ENCODE data around the gene SH3GL3. TPM values are rescaled to one million over a fixed set of nuclear protein-coding genes. Genes with fewer than 3 reads are reported as not detected.

Gene SH3GL3
- total RNA-seq, 1 experiment from 2014 or later: not detected

GRCh38 chr15:83616840-83617239 lies 169.7 kb downstream of the SH3GL3 start:
- POLR2A ChIA-PET: no interaction called here

GRCh38 chr15:83626171-83626802 lies 179.1 kb downstream of the SH3GL3 start:
- CTCF ChIA-PET: no interaction called here
- intact Hi-C loops (cut with micrococcal nuclease; ENCODE audit: unreplicated experiment) (no loop called here), in situ Hi-C loops (cut with HindIII; ENCODE audit: low pct_unique_long_range_greater_than_20kb, low sequenced_read_pairs) (no loop called here)
- BruUV-seq (replicated peaks): no TSS peak
- TF ChIP-seq CTCF (IDR thresholded peaks at IDR 0.05): no peak
- TF ChIP-seq TCF7L2 (IDR thresholded peaks at IDR 0.05; ENCODE audit: low read depth, low read length): no peak
- TF ChIP-seq SIN3A (IDR thresholded peaks at IDR 0.05; ENCODE audit: borderline replicate concordance, insufficient read depth, low read depth, low read length): no peak
- no peak for TF ChIP-seq POLR2AphosphoS5 (IDR thresholded peaks at IDR 0.05; ENCODE audit: low read depth, low read length)
- TF ChIP-seq REST (IDR thresholded peaks at IDR 0.05; ENCODE audit: insufficient read depth in 1 of 2, low read depth in 2 of 2, low read length in 1 of 2): no peak
- H3K4me1 ChIP-seq (ENCODE audit: control insufficient read depth, insufficient read depth, low read length): no peaks in the 10 kb centered on the region
- H3K27ac ChIP-seq (ENCODE audit: low read length): no peak overlapping the region
- no peaks in the 10 kb centered on the region for H3K27me3 ChIP-seq (ENCODE audit: control insufficient read depth, insufficient read depth, low read length)
- H3K9me3 ChIP-seq (ENCODE audit: control insufficient read depth, insufficient read depth, low read depth, low read length): no peaks in the 10 kb centered on the region
- DNase-seq (ENCODE audit: low read depth, low spot score) (no peak), ATAC-seq (no peak)
- POLR2A ChIA-PET: no interaction called here
- H3K36me3 ChIP-seq (ENCODE audit: control insufficient read depth, insufficient read depth, low read length): no peaks in the 10 kb centered on the region
- no peak overlapping the region for H3K4me3 ChIP-seq (ENCODE audit: low read depth in 2 of 2, low read length in 2 of 2)

More at GRCh38 chr15:83616840-83617239, 169.7 kb downstream of the SH3GL3 start:
- Histone ChIP-seq H3K4me3 (ENCODE audit: low read depth in 2 of 2, low read length in 2 of 2) (no peak overlapping the region), H3K36me3 (ENCODE audit: control insufficient read depth, insufficient read depth, low read length) (no peaks in the 10 kb centered on the region), H3K9me3 (ENCODE audit: control insufficient read depth, insufficient read depth, low read depth, low read length) (no peaks in the 10 kb centered on the region), H3K4me1 (ENCODE audit: control insufficient read depth, insufficient read depth, low read length) (no peaks in the 10 kb centered on the region), H3K27me3 (ENCODE audit: control insufficient read depth, insufficient read depth, low read length) (no peaks in the 10 kb centered on the region), H3K27ac (ENCODE audit: low read length) (no peak overlapping the region)
- TF ChIP-seq REST (IDR thresholded peaks at IDR 0.05; ENCODE audit: insufficient read depth in 1 of 2, low read depth in 2 of 2, low read length in 1 of 2): no peak
- DNase-seq (ENCODE audit: low read depth, low spot score) (no peak), ATAC-seq (no peak)
- in situ Hi-C loops (cut with HindIII; ENCODE audit: low pct_unique_long_range_greater_than_20kb, low sequenced_read_pairs) (no loop called here), intact Hi-C loops (cut with micrococcal nuclease; ENCODE audit: unreplicated experiment) (no loop called here)
- CTCF ChIA-PET: no interaction called here
- no TSS peak for BruUV-seq (replicated peaks)
